HG02885 (cell line): ENCODE measurements around the gene CREBRF.
"Not testable (repeated sequence)": the region's sequence is repeated elsewhere in the genome, so short reads cannot be mapped to it uniquely, and the experiment has no call there.

Experiments used
- ATAC-seq: cut with Tn5 transposase; IDR thresholded peaks from one replicate; pipeline ENCODE4 v1.9.1; 2021; ENCODE audit warnings: mild to moderate bottlenecking; ENCODE audit not compliant: unreplicated experiment, poor library complexity

Gene CREBRF

GRCh38 chr5:173075970-173076369 lies 19.8 kb downstream of the CREBRF start:
- ATAC-seq: no peak

- not testable (repeated sequence) for ATAC-seq
Measured at GRCh38 chr5:173076471-173076870, 20.3 kb downstream of the CREBRF start.

GRCh38 chr5:173078878-173079277 lies 22.7 kb downstream of the CREBRF start:
- no peak for ATAC-seq

GRCh38 chr5:173089581-173089980 lies 33.4 kb downstream of the CREBRF start:
- ATAC-seq: no peak

GRCh38 chr5:173090639-173091038 lies 34.5 kb downstream of the CREBRF start:
- ATAC-seq: no peak

- no peak for ATAC-seq
Measured at GRCh38 chr5:173091981-173092380, 35.8 kb downstream of the CREBRF start.

- ATAC-seq: no peak
Measured at GRCh38 chr5:173093606-173094005, 37.5 kb downstream of the CREBRF start.

GRCh38 chr5:173094012-173094661 lies 38.0 kb downstream of the CREBRF start:
- ATAC-seq: no peak

GRCh38 chr5:173098787-173099186 lies 42.6 kb downstream of the CREBRF start:
- no peak for ATAC-seq

GRCh38 chr5:173099461-173099860 lies 43.3 kb downstream of the CREBRF start:
- no peak for ATAC-seq

GRCh38 chr5:173101245-173101644 lies 45.1 kb downstream of the CREBRF start:
- ATAC-seq: no peak

- no peak for ATAC-seq
Measured at GRCh38 chr5:173103411-173103810, 47.3 kb downstream of the CREBRF start.

- no peak for ATAC-seq
Measured at GRCh38 chr5:173108914-173109313, 52.8 kb downstream of the CREBRF start.

GRCh38 chr5:173114536-173114935 lies 58.4 kb downstream of the CREBRF start:
- ATAC-seq: no peak

- no peak for ATAC-seq
Measured at GRCh38 chr5:173119719-173120118, 63.6 kb downstream of the CREBRF start.

- ATAC-seq: no peak
Measured at GRCh38 chr5:173123416-173123815, 67.3 kb downstream of the CREBRF start.

GRCh38 chr5:173132166-173132565 lies 76.0 kb downstream of the CREBRF start:
- ATAC-seq: not testable (repeated sequence)

GRCh38 chr5:173138707-173139106 lies 82.6 kb downstream of the CREBRF start:
- ATAC-seq: no peak

- ATAC-seq: no peak
Measured at GRCh38 chr5:173139631-173140030, 83.5 kb downstream of the CREBRF start.

GRCh38 chr5:173140769-173141168 lies 84.6 kb downstream of the CREBRF start:
- no peak for ATAC-seq

GRCh38 chr5:173143567-173143966 lies 87.4 kb downstream of the CREBRF start:
- no peak for ATAC-seq
